H1 (cell line): ENCODE measurements around the gene LAMA4. TPM values are rescaled to one million over a fixed set of nuclear protein-coding genes. Genes with fewer than 3 reads are reported as not detected.

Experiments used
- CTCF ChIA-PET: fragments of 300-600 bp; sonication (Branson Sonifier 250); formaldehyde crosslinking; loops from one replicate; lab custom pipeline; 2021; ENCODE audit not compliant: partially characterized antibody; lab: Charles Lee
- POLR2A ChIA-PET: fragments of 300-600 bp; sonication (Branson Sonifier 250); formaldehyde crosslinking; loops from one replicate; lab custom pipeline; 2021; ENCODE audit warnings: inconsistent platforms; ENCODE audit not compliant: partially characterized antibody; lab: Charles Lee
- DNase-seq, 2 experiments: peaks; one replicate each; pipeline versions ENCODE4 v3.0.0 to v3.0.0-alpha.2; 2010 to 2022; ENCODE audit warnings: low spot score in 2 of 2, low read depth in 1 of 2, mixed read lengths in 1 of 2
- FAIRE-seq: peaks from 2 replicates; lab custom pipeline; 2011; peaks lifted over from hg19 to GRCh38; lab: Jason Lieb, UNC
- H2AFZ ChIP-seq: 2 replicates; pipeline ENCODE4 v1.8.1; 2012; ENCODE audit warnings: low read length, inconsistent platforms
- H2AK5ac ChIP-seq: 2 replicates; pipeline ENCODE4 v1.6.1; 2013; ENCODE audit warnings: low read depth, low read length
- H2BK120ac ChIP-seq: replicated peaks from 2 replicates; pipeline ENCODE3; 2013; ENCODE audit warnings: low read depth, low read length, inconsistent platforms
- H2BK12ac ChIP-seq: 2 replicates; pipeline ENCODE4 v1.6.1; 2013; ENCODE audit warnings: low read depth, low read length
- H2BK15ac ChIP-seq: 2 replicates; pipeline ENCODE4 v1.6.1; 2013; ENCODE audit warnings: low read length
- H2BK20ac ChIP-seq: 2 replicates; pipeline ENCODE4 v1.6.1; 2013; ENCODE audit warnings: low read length
- H2BK5ac ChIP-seq: 2 replicates; pipeline ENCODE4 v1.6.1; 2013; ENCODE audit warnings: low read depth, low read length
- H3K14ac ChIP-seq: 2 replicates; pipeline ENCODE4 v1.6.1; 2013; ENCODE audit warnings: inconsistent platforms; ENCODE audit not compliant: insufficient read length
- H3K18ac ChIP-seq: 2 replicates; pipeline ENCODE4 v1.6.1; 2013; ENCODE audit warnings: low read length; ENCODE audit errors: extremely low read depth
- H3K23ac ChIP-seq: 2 replicates; pipeline ENCODE4 v1.6.1; 2013; ENCODE audit warnings: inconsistent platforms; ENCODE audit not compliant: insufficient read length
- H3K23me2 ChIP-seq: 2 replicates; pipeline ENCODE4 v1.6.1; 2013; ENCODE audit warnings: low read depth, low read length
- H3K27ac ChIP-seq: 2 replicates; pipeline ENCODE4 v1.6.1; 2011; ENCODE audit warnings: low read depth, low read length, inconsistent platforms
- H3K27me3 ChIP-seq, 4 experiments: replicated peaks in 1 of 4; 1 replicate in 1 of 4; 2 replicates in 3 of 4; pipeline versions ENCODE4 v1.6.1 to v1.8.1; 2011 to 2013; ENCODE audit warnings: low read length in 3 of 4, mild to moderate bottlenecking in 3 of 4, inconsistent platforms in 2 of 4, mixed read lengths in 2 of 4, moderate library complexity in 1 of 4; ENCODE audit not compliant: control insufficient read depth in 3 of 4, insufficient read depth in 3 of 4; ENCODE audit errors: extremely low read depth in 1 of 4
- H3K36me3 ChIP-seq, 4 experiments: 2 replicates each; pipeline versions ENCODE4 v1.6.1 to v1.8.1; 2011 to 2013; ENCODE audit warnings: mild to moderate bottlenecking in 4 of 4, low read length in 3 of 4, moderate library complexity in 2 of 4, control low read depth in 1 of 4, inconsistent platforms in 1 of 4; ENCODE audit not compliant: insufficient read depth in 4 of 4, control insufficient read depth in 2 of 4
- H3K4ac ChIP-seq: replicated peaks from 2 replicates; pipeline ENCODE3; 2013; ENCODE audit warnings: low read length, low read depth, mixed read lengths, inconsistent platforms; ENCODE audit not compliant: insufficient read length
- H3K4me1 ChIP-seq, 4 experiments: replicated peaks in 1 of 4; 1 replicate in 1 of 4; 2 replicates in 3 of 4; pipeline versions ENCODE4 v1.6.1 to v1.8.1; 2011 to 2013; ENCODE audit warnings: low read length in 3 of 4, inconsistent platforms in 2 of 4, mixed read lengths in 1 of 4; ENCODE audit not compliant: insufficient read depth in 4 of 4, control insufficient read depth in 3 of 4
- H3K4me2 ChIP-seq, 2 experiments: 2 replicates each; pipeline versions ENCODE4 v1.6.1 to v1.8.1; 2011 to 2013; ENCODE audit warnings: low read depth in 2 of 2, low read length in 2 of 2, control low read depth in 1 of 2, inconsistent platforms in 1 of 2, mild to moderate bottlenecking in 1 of 2; ENCODE audit not compliant: insufficient read depth in 1 of 2
- H3K4me3 ChIP-seq, 4 experiments: fragments of 200-600, 300-600 bp in 1 of 4; sonication (generic), shearing (Covaris generic), sonication (Bioruptor Twin) in 1 of 4; 2 replicates each; pipeline versions ENCODE4 v1.5.1 to v1.8.1; 2011 to 2016; ENCODE audit warnings: low read length in 4 of 4, low read depth in 3 of 4, control low read depth in 2 of 4, inconsistent platforms in 2 of 4, mild to moderate bottlenecking in 2 of 4, mixed read lengths in 1 of 4, moderate library complexity in 1 of 4; ENCODE audit not compliant: insufficient read depth in 2 of 4; ENCODE audit errors: extremely low read depth in 1 of 4
- H3K56ac ChIP-seq: replicated peaks from 2 replicates; pipeline ENCODE3; 2013; ENCODE audit warnings: low read depth, mild to moderate bottlenecking, mixed read lengths, low read length, inconsistent platforms; ENCODE audit not compliant: insufficient read length
- H3K79me1 ChIP-seq: 2 replicates; pipeline ENCODE4 v1.6.1; 2013; ENCODE audit warnings: low read depth, low read length, control low read depth
- H3K79me2 ChIP-seq, 2 experiments: 2 replicates each; pipeline versions ENCODE4 v1.6.1 to v1.8.1; 2012 to 2013; ENCODE audit warnings: low read length in 2 of 2, mild to moderate bottlenecking in 2 of 2, inconsistent platforms in 1 of 2; ENCODE audit not compliant: insufficient read depth in 2 of 2, control insufficient read depth in 1 of 2
- H3K9ac ChIP-seq, 4 experiments: replicated peaks in 1 of 4; 1 replicate in 1 of 4; 2 replicates in 3 of 4; pipeline versions ENCODE4 v1.6.1 to v1.8.1; 2011 to 2013; ENCODE audit warnings: low read depth in 3 of 4, low read length in 3 of 4, control low read depth in 2 of 4, mild to moderate bottlenecking in 2 of 4, moderate library complexity in 2 of 4, inconsistent platforms in 1 of 4; ENCODE audit errors: extremely low read depth in 1 of 4
- H3K9me3 ChIP-seq, 2 experiments: 2 replicates each; pipeline versions ENCODE4 v1.6.1 to v1.8.1; 2012 to 2013; ENCODE audit warnings: mild to moderate bottlenecking in 2 of 2, moderate library complexity in 2 of 2, control low read depth in 1 of 2, inconsistent platforms in 1 of 2, low read depth in 1 of 2, low read length in 1 of 2, mixed read lengths in 1 of 2; ENCODE audit not compliant: insufficient read depth in 2 of 2
- H4K20me1 ChIP-seq, 2 experiments: replicated peaks in 1 of 2; 2 replicates each; pipeline versions ENCODE3 to v1.8.1; 2011 to 2013; ENCODE audit warnings: inconsistent platforms in 2 of 2, low read length in 2 of 2, mild to moderate bottlenecking in 1 of 2; ENCODE audit not compliant: insufficient read depth in 2 of 2, control insufficient read depth in 1 of 2
- H4K5ac ChIP-seq: 2 replicates; pipeline ENCODE4 v1.6.1; 2013; ENCODE audit warnings: low read length, low read depth, mixed read lengths, inconsistent platforms; ENCODE audit not compliant: insufficient read length
- H4K8ac ChIP-seq: 2 replicates; pipeline ENCODE4 v1.8.0; 2013; ENCODE audit warnings: mild to moderate bottlenecking, moderate library complexity, low read length, inconsistent platforms; ENCODE audit not compliant: insufficient read depth; ENCODE audit errors: extremely low read depth
- H4K91ac ChIP-seq: replicated peaks from 2 replicates; pipeline ENCODE3; 2013; ENCODE audit warnings: low read length, mixed read lengths, inconsistent platforms; ENCODE audit not compliant: insufficient read length
- CBX5 ChIP-seq: fragments of 300-800, 300-1000 bp; sonication (generic); IDR thresholded peaks from 2 replicates; pipeline ENCODE4 v1.7.1; 2016; ENCODE audit warnings: antibody characterized with exemption, low read length, low read depth
- CBX8 ChIP-seq: fragments of 300-800, 300-1000 bp; sonication (generic); IDR thresholded peaks from 2 replicates; pipeline ENCODE4 v1.7.1; 2016; ENCODE audit warnings: low read depth, low read length, borderline replicate concordance
- CTCF ChIP-seq, 3 experiments: IDR thresholded peaks; 1 replicate in 2 of 3; 2 replicates in 1 of 3; pipeline versions ENCODE4 v1.5.1 to v1.6.1; 2011; ENCODE audit warnings: low read length in 3 of 3, mild to moderate bottlenecking in 3 of 3, inconsistent platforms in 2 of 3, low read depth in 1 of 3, moderate library complexity in 1 of 3; ENCODE audit not compliant: insufficient read depth in 1 of 3; ENCODE audit errors: control extremely low read depth in 1 of 3
- EP300 ChIP-seq, 2 experiments: IDR thresholded peaks; 1 replicate in 1 of 2; 2 replicates in 1 of 2; pipeline ENCODE4 v1.6.1; 2011 to 2012; ENCODE audit warnings: low read depth in 2 of 2, low read length in 2 of 2, mild to moderate bottlenecking in 2 of 2, borderline replicate concordance in 1 of 2, inconsistent platforms in 1 of 2, moderate library complexity in 1 of 2
- HDAC6 ChIP-seq: IDR thresholded peaks from one replicate; pipeline ENCODE4 v1.7.1; 2012; ENCODE audit warnings: low read depth, mild to moderate bottlenecking, inconsistent platforms, low read length, moderate library complexity
- SIRT6 ChIP-seq: IDR thresholded peaks from one replicate; pipeline ENCODE4 v1.7.1; 2012; ENCODE audit warnings: low read length, inconsistent platforms
- SP1 ChIP-seq: IDR thresholded peaks from 2 replicates; pipeline ENCODE4 v1.6.1; 2011; ENCODE audit warnings: low read depth, low read length
- SP4 ChIP-seq: IDR thresholded peaks from 2 replicates; pipeline ENCODE4 v1.6.1; 2012; ENCODE audit warnings: low read length, inconsistent platforms
- TBP ChIP-seq: IDR thresholded peaks from 2 replicates; pipeline ENCODE4 v1.6.1; 2011; ENCODE audit warnings: low read depth, low read length, improper control_type of control experiment
- WGBS, 2 experiments: shearing (Covaris generic) in 1 of 2; methylation state at CpG; one replicate each; pipeline versions ENCODE4 v1.1.6 to v1.1.7; 2013 to 2015; ENCODE audit warnings: low lambda C conversion rate in 2 of 2, mixed read lengths in 2 of 2, inconsistent platforms in 1 of 2, low coverage in 1 of 2, missing lambda C conversion rate in 1 of 2; ENCODE audit not compliant: insufficient replicate concordance in 2 of 2, insufficient coverage in 1 of 2, insufficient read length in 1 of 2; ENCODE audit errors: extremely low coverage in 1 of 2, missing lambda C conversion rate in 1 of 2; 5-methylcytosine and 5-hydroxymethylcytosine counted together
- polyA plus RNA-seq, 7 experiments: library from polyadenylated mRNA; depleted of rRNA in 3 of 7; stranded (reverse) in 5 of 7; unstranded in 2 of 7; fragments of >200 nt in 5 of 7; fragments of 200-250 nt in 2 of 7; gene quantifications; 1 replicate in 5 of 7; 2 replicates in 1 of 7; 4 replicates in 1 of 7; pipeline versions ENCODE4 v1.2.1 to v1.2.3, GENCODE V29; 2011 to 2013; ENCODE audit warnings: missing spikeins in 2 of 7, mixed read lengths in 2 of 7
- total RNA-seq: library from RNA; stranded (reverse); fragmentation: NEBNext Ultra II Directional; extraction: Animal tissue kit (Norgen Biotek cat#: 25700); gene quantifications from 2 replicates; pipeline ENCODE4 v1.2.1, GENCODE V29; 2021

LAMA4 gene
- total and polyA plus RNA-seq, 2 of the 8 experiments (the other 6 are each of a cell fraction or from before 2014, with no cell fraction given) = 0.95 to 1.5 TPM

- Histone ChIP-seq H3K56ac (no peak overlapping the region), H3K27ac (no peak overlapping the region), H3K14ac (no peak overlapping the region), H4K20me1 (no peaks in the 10 kb centered on the region), H2BK120ac (no peak overlapping the region), H4K8ac (no peak overlapping the region), H3K79me2 (no peaks in the 10 kb centered on the region), H3K9ac (no peak overlapping the region), H3K4me3 (no peak overlapping the region), H3K36me3 (no peaks in the 10 kb centered on the region), H3K18ac (no peak overlapping the region), H3K4me1 (peaks cover 0 to 6% (median 0%) of the 10 kb centered on the region in 4 experiments; a peak in 2 of 7 replicates), H3K4me2 (no peak overlapping the region), H2BK20ac (no peak overlapping the region), H3K4ac (no peak overlapping the region), H2BK12ac (no peak overlapping the region), H3K23me2 (no peaks in the 10 kb centered on the region), H4K5ac (no peak overlapping the region), H2BK15ac (no peak overlapping the region), H4K91ac (no peak overlapping the region), H3K79me1 (no peaks in the 10 kb centered on the region), H2AFZ (no peak overlapping the region), H2AK5ac (no peak overlapping the region), H3K9me3 (no peaks in the 10 kb centered on the region), H3K23ac (no peak overlapping the region), H2BK5ac (no peak overlapping the region), H3K27me3 (no peaks in the 10 kb centered on the region)
- FAIRE-seq = no peak
- DNase-seq = no peak
- POLR2A ChIA-PET = no interaction called here
- WGBS, 2 experiments = 69% methylated on average over 2 of the region's 2 CpGs; no CpG with 5 or more reads in 1 of the 2 experiments
- CTCF ChIA-PET = interaction anchor here (1.1 to 2.6 kb wide), 3 partner anchors 15 to 52 kb away, joined by 3 to 8 read pairs (median 3); no protein-coding TSS in a partner anchor
- no peak for TF ChIP-seq HDAC6
- no peak for TF ChIP-seq SP4
- TF ChIP-seq EP300 (IDR thresholded peaks at IDR 0.05; ENCODE audit: borderline replicate concordance in 1 of 2, low read depth in 2 of 2, low read length in 2 of 2) = no peak
- TF ChIP-seq CTCF (IDR thresholded peaks at IDR 0.05; ENCODE audit: control extremely low read depth in 1 of 3, insufficient read depth in 1 of 3, low read depth in 1 of 3, low read length in 3 of 3) = no peak
- TF ChIP-seq TBP = no peak
- no peak for TF ChIP-seq SIRT6
- TF ChIP-seq CBX8 = no peak
- TF ChIP-seq SP1 = no peak
- no peak for TF ChIP-seq CBX5
Measured at GRCh38 chr6:112214739-112215269, 39.6 kb downstream of the LAMA4 start.
